HEK293 (cell line): ENCODE measurements around the gene TMEM234.

ENCODE experiments used
- CTCF ChIA-PET: fragments of 350-600 bp; formaldehyde crosslinking; extraction: SDS; loops from one replicate; lab custom pipeline; 2021; ENCODE audit warnings: antibody characterized with exemption; lab: Yijun Ruan, JAX
- POLR2A ChIA-PET: fragments of 300-600 bp; formaldehyde crosslinking; extraction: SDS; loops from one replicate; lab custom pipeline; 2020; ENCODE audit warnings: antibody characterized with exemption, inconsistent platforms; lab: Yijun Ruan, JAX
- H3K27ac ChIP-seq: fragments of 200-500 bp; sonication (Bioruptor generic); 2 replicates; pipeline ENCODE4 v1.5.1; 2014; ENCODE audit warnings: low read depth, low read length, control low read depth, inconsistent platforms; ENCODE audit errors: extremely low read depth
- H3K36me3 ChIP-seq, 2 experiments: fragments of 200-500 bp in 1 of 2; sonication (Bioruptor generic) in 1 of 2; 1 replicate in 1 of 2; 2 replicates in 1 of 2; pipeline ENCODE4 v1.5.1; 2014 to 2017; ENCODE audit warnings: inconsistent platforms in 2 of 2, low read length in 2 of 2; ENCODE audit not compliant: control insufficient read depth in 2 of 2, insufficient read depth in 1 of 2
- H3K4me1 ChIP-seq: fragments of 200-500 bp; sonication (Bioruptor generic); 2 replicates; pipeline ENCODE4 v1.5.1; 2014; ENCODE audit warnings: mild to moderate bottlenecking, low read length, inconsistent platforms; ENCODE audit not compliant: control insufficient read depth, insufficient read depth
- H3K4me3 ChIP-seq: 2 replicates; pipeline ENCODE4 v1.5.1; 2011; ENCODE audit warnings: low read depth, mild to moderate bottlenecking, control low read depth, low read length, moderate library complexity
- H3K9me3 ChIP-seq: fragments of 200-500 bp; sonication (Bioruptor generic); 2 replicates; pipeline ENCODE4 v1.5.1; 2014; ENCODE audit warnings: low read depth, low read length, inconsistent platforms; ENCODE audit not compliant: control insufficient read depth, insufficient read depth
- GLIS1 ChIP-seq: fragments of 450-650 bp; formaldehyde crosslinking; IDR thresholded peaks from 2 replicates; pipeline ENCODE4 v1.5.1; 2016; ENCODE audit warnings: missing biosample characterization, missing genetic modification characterization
- MEIS1 ChIP-seq: sonication (generic); formaldehyde crosslinking; IDR thresholded peaks from 2 replicates; pipeline ENCODE4 v1.8.1; 2022; ENCODE audit warnings: missing genetic modification reagents, mild to moderate bottlenecking, borderline replicate concordance
- ZEB2 ChIP-seq: fragments of 450-650 bp; formaldehyde crosslinking; IDR thresholded peaks from 2 replicates; pipeline ENCODE4 v1.5.1; 2016; ENCODE audit warnings: missing biosample characterization, missing genetic modification characterization
- ZFP3 ChIP-seq: fragments of 450-650 bp; formaldehyde crosslinking; IDR thresholded peaks from 2 replicates; pipeline ENCODE4 v1.5.1; 2016; ENCODE audit warnings: low read depth, missing biosample characterization, missing genetic modification characterization
- ZNF112 ChIP-seq: fragments of 450-650 bp; formaldehyde crosslinking; IDR thresholded peaks from 2 replicates; pipeline ENCODE4 v1.5.0; 2017; ENCODE audit warnings: missing biosample characterization, missing genetic modification characterization
- ZNF274 ChIP-seq, 2 experiments: fragments of 200-500 bp in 1 of 2; fragments of 450-650 bp in 1 of 2; sonication (Bioruptor generic) in 1 of 2; formaldehyde crosslinking in 1 of 2; IDR thresholded peaks; 2 replicates each; pipeline versions ENCODE4 v1.5.1 to v1.6.1; 2014 to 2016; ENCODE audit warnings: borderline replicate concordance in 1 of 2, inconsistent platforms in 1 of 2, low read length in 1 of 2, missing biosample characterization in 1 of 2, missing genetic modification characterization in 1 of 2
- ZNF341 ChIP-seq: fragments of 450-650 bp; formaldehyde crosslinking; IDR thresholded peaks from 2 replicates; pipeline ENCODE4; 2016; ENCODE audit warnings: low read depth, missing biosample characterization, missing genetic modification characterization
- ZNF473 ChIP-seq: fragments of 450-650 bp; formaldehyde crosslinking; IDR thresholded peaks from 2 replicates; pipeline ENCODE4 v1.5.1; 2017; ENCODE audit warnings: missing biosample characterization, missing genetic modification characterization
- TF ChIP-seq, protein P1 (sequence below): fragments of 450-650 bp; formaldehyde crosslinking; IDR thresholded peaks from 2 replicates; pipeline ENCODE4 v1.5.1; 2017; ENCODE audit warnings: missing biosample characterization, missing genetic modification characterization
- TF ChIP-seq, protein P2 (sequence below): fragments of 450-650 bp; formaldehyde crosslinking; IDR thresholded peaks from 2 replicates; pipeline ENCODE4 v1.5.1; 2016; ENCODE audit warnings: missing biosample characterization, missing genetic modification characterization
- TF ChIP-seq, protein P3 (sequence below): fragments of 450-650 bp; formaldehyde crosslinking; IDR thresholded peaks from 2 replicates; pipeline ENCODE4 v1.5.1; 2016; ENCODE audit warnings: missing biosample characterization, missing genetic modification characterization
- TF ChIP-seq, protein P4 (sequence below): fragments of 450-650 bp; formaldehyde crosslinking; IDR thresholded peaks from 2 replicates; pipeline ENCODE4 v1.5.1; 2017; ENCODE audit warnings: missing biosample characterization, missing genetic modification characterization

The TMEM234 gene

DNA sequence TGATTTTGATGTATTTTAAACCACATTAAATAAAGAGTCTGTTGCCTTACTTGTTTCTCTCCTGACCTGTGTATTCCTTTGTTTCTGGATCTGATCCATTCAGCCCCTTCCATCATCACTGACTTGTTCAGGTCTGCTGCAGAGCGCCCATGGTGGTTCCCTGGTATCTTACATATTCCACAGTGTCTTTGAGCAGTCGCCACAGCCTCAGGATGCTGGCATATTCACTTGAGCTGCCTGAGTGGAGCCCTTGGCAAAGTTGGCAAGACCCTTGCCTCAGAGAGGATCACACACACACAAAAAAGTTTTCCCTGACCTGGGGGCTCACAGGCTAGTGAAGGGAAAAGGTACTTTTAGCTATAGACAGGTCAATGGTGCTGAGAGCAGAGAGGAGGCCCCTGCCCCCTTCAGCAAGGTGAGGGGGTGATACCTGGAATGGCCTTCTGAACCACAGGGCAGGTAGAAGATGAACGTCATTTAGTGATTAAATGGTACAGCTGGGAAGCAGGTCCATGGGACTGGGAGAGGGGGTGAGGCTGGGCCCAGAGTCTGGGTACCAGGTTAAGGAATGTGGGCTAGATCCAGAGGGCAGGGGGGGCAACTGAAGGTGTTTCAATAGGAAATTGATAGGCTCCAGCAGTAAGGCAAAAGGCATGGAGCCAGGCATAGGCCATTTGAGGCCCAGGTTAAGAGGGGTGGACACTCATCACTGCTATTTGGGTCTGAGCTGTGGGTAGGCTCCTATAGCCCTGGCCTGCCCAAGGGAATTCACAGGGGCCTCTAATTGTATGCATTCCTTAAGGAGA lies 23.7 kb downstream of the TMEM234 start:
- H3K9me3 ChIP-seq, result no peaks in the 10 kb centered on the region
- POLR2A ChIA-PET, result interaction anchor here (0.6 to 5.0 kb wide), 6 partner anchors 9 to 85 kb away, joined by 3 to 25 read pairs (median 4); partner anchors contain the start of gene TXLNA
- no peak overlapping the region for H3K4me3 ChIP-seq
- no peaks in the 10 kb centered on the region; the same call in 1 of the 2 replicates for H3K4me1 ChIP-seq
- H3K36me3 ChIP-seq, result peaks cover 2 to 60% of the 10 kb centered on the region in 2 experiments; a peak in 2 of 3 replicates
- TF ChIP-seq ZNF112 (tag by site-specific recombination), result no peak
- no peak for TF ChIP-seq MEIS1
- TF ChIP-seq, protein P1, sequence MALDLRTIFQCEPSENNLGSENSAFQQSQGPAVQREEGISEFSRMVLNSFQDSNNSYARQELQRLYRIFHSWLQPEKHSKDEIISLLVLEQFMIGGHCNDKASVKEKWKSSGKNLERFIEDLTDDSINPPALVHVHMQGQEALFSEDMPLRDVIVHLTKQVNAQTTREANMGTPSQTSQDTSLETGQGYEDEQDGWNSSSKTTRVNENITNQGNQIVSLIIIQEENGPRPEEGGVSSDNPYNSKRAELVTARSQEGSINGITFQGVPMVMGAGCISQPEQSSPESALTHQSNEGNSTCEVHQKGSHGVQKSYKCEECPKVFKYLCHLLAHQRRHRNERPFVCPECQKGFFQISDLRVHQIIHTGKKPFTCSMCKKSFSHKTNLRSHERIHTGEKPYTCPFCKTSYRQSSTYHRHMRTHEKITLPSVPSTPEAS, result no peak
- no peak for TF ChIP-seq ZNF274 (IDR thresholded peaks at IDR 0.05; ENCODE audit: low read length)
- no peak for TF ChIP-seq ZNF274 (tag by site-specific recombination; IDR thresholded peaks at IDR 0.05; ENCODE audit: borderline replicate concordance)
- TF ChIP-seq ZNF341 (tag by site-specific recombination), result peak; percentile 80
- TF ChIP-seq ZNF473 (tag by site-specific recombination), result no peak
- TF ChIP-seq, protein P2, sequence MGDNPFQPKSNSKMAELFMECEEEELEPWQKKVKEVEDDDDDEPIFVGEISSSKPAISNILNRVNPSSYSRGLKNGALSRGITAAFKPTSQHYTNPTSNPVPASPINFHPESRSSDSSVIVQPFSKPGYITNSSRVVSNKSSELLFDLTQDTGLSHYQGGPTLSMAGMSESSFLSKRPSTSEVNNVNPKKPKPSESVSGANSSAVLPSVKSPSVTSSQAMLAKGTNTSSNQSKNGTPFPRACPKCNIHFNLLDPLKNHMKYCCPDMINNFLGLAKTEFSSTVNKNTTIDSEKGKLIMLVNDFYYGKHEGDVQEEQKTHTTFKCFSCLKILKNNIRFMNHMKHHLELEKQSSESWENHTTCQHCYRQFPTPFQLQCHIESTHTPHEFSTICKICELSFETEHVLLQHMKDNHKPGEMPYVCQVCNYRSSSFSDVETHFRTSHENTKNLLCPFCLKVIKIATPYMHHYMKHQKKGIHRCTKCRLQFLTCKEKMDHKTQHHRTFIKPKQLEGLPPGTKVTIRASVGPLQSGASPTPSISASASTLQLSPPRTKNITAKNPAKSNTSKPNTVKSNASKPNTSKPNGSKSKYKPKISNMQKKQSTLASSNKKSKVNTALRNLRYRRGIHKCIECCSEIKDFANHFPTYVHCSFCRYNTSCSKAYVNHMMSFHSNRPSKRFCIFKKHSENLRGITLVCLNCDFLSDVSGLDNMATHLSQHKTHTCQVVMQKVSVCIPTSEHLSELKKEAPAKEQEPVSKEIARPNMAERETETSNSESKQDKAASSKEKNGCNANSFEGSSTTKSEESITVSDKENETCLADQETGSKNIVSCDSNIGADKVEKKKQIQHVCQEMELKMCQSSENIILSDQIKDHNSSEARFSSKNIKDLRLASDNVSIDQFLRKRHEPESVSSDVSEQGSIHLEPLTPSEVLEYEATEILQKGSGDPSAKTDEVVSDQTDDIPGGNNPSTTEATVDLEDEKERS, result no peak
- TF ChIP-seq ZEB2 (tag by site-specific recombination), result peak; percentile 23; the same call in 1 of the 2 replicates
- TF ChIP-seq, protein P3, sequence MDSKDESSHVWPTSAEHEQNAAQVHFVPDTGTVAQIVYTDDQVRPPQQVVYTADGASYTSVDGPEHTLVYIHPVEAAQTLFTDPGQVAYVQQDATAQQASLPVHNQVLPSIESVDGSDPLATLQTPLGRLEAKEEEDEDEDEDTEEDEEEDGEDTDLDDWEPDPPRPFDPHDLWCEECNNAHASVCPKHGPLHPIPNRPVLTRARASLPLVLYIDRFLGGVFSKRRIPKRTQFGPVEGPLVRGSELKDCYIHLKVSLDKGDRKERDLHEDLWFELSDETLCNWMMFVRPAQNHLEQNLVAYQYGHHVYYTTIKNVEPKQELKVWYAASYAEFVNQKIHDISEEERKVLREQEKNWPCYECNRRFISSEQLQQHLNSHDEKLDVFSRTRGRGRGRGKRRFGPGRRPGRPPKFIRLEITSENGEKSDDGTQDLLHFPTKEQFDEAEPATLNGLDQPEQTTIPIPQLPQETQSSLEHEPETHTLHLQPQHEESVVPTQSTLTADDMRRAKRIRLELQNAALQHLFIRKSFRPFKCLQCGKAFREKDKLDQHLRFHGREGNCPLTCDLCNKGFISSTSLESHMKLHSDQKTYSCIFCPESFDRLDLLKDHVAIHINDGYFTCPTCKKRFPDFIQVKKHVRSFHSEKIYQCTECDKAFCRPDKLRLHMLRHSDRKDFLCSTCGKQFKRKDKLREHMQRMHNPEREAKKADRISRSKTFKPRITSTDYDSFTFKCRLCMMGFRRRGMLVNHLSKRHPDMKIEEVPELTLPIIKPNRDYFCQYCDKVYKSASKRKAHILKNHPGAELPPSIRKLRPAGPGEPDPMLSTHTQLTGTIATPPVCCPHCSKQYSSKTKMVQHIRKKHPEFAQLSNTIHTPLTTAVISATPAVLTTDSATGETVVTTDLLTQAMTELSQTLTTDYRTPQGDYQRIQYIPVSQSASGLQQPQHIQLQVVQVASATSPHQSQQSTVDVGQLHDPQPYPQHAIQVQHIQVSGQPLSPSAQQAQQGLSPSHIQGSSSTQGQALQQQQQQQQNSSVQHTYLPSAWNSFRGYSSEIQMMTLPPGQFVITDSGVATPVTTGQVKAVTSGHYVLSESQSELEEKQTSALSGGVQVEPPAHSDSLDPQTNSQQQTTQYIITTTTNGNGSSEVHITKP, result peak; percentile 84
- TF ChIP-seq ZFP3 (tag by site-specific recombination), result no peak
- H3K27ac ChIP-seq, result no peak overlapping the region; the same call in 1 of the 2 replicates
- CTCF ChIA-PET, result interaction anchor here (0.7 kb wide), 1 partner anchor 12 kb away, joined by 4 read pairs; no protein-coding TSS in a partner anchor

DNA sequence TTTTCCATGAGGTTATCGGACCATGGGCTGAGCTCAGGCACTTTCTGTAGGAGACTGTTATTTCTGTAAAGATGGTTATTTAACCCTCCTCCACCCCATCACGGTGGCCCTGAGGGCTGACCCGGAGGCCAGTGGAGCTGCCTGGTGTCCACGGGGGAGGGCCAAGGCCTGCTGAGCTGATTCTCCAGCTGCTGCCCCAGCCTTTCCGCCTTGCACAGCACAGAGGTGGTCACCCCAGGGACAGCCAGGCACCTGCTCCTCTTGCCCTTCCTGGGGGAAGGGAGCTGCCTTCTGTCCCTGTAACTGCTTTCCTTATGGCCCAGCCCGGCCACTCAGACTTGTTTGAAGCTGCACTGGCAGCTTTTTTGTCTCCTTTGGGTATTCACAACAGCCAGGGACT lies 24.3 kb downstream of the TMEM234 start:
- ChIA-PET POLR2A (interaction anchor here (0.6 to 5.0 kb wide), 7 partner anchors 9 to 138 kb away, joined by 3 to 25 read pairs (median 4); partner anchors contain the start of genes MARCKSL1 and TXLNA), CTCF (no interaction called here)
- H3K27ac ChIP-seq, result no peak overlapping the region; the same call in 1 of the 2 replicates
- no peaks in the 10 kb centered on the region; the same call in 1 of the 2 replicates for H3K4me1 ChIP-seq
- no peak overlapping the region for H3K4me3 ChIP-seq
- TF ChIP-seq, protein P4, sequence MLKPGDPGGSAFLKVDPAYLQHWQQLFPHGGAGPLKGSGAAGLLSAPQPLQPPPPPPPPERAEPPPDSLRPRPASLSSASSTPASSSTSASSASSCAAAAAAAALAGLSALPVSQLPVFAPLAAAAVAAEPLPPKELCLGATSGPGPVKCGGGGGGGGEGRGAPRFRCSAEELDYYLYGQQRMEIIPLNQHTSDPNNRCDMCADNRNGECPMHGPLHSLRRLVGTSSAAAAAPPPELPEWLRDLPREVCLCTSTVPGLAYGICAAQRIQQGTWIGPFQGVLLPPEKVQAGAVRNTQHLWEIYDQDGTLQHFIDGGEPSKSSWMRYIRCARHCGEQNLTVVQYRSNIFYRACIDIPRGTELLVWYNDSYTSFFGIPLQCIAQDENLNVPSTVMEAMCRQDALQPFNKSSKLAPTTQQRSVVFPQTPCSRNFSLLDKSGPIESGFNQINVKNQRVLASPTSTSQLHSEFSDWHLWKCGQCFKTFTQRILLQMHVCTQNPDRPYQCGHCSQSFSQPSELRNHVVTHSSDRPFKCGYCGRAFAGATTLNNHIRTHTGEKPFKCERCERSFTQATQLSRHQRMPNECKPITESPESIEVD (tag by site-specific recombination), result no peak
- 0 out of 2 replicates have a peak, but pooled peaks have one; percentile 11 for TF ChIP-seq GLIS1 (tag by site-specific recombination)
- H3K9me3 ChIP-seq, result no peaks in the 10 kb centered on the region
- H3K36me3 ChIP-seq, result peaks cover 7 to 65% of the 10 kb centered on the region in 2 experiments; a peak in 2 of 3 replicates
